Stimulated activated naive CD8-positive, alpha-beta T cell treated with anti-CD3 and anti-CD28 coated beads, Interleukin-15, amount 100 ng/mL, for 72 hours (primary cell): ENCODE results near the gene CUX1.
"Not testable (repeated sequence)": the region's sequence is repeated elsewhere in the genome, so short reads cannot be mapped to it uniquely, and the experiment has no call there.

Source experiments
- ATAC-seq: fragments of 150-1000 bp; cut with Tn5 transposase; 2 replicates; pipeline ENCODE4 v1.10.0; 2021; ENCODE audit warnings: mild to moderate bottlenecking, moderate library complexity
- DNase-seq, 2 donors: peaks; one replicate each; pipeline ENCODE4 v3.0.0; 2021 to 2022
- H3K27ac Mint-ChIP-seq, 2 donors: one replicate each; pipeline ENCODE4 v1.8.0; 2022; ENCODE audit warnings: mild to moderate bottlenecking in 2 of 2, mixed read lengths in 2 of 2, moderate library complexity in 2 of 2
- H3K27me3 Mint-ChIP-seq: one replicate; pipeline ENCODE4 v1.8.0; 2022; ENCODE audit warnings: mixed read lengths
- H3K4me1 Mint-ChIP-seq: one replicate; pipeline ENCODE4 v1.8.0; 2022; ENCODE audit warnings: mild to moderate bottlenecking, mixed read lengths
- H3K4me3 Mint-ChIP-seq, 2 donors: one replicate each; pipeline ENCODE4 v1.8.0; 2022; ENCODE audit warnings: mild to moderate bottlenecking in 2 of 2, mixed read lengths in 2 of 2, moderate library complexity in 1 of 2
- H3K9me3 Mint-ChIP-seq, 2 donors: one replicate each; pipeline ENCODE4 v1.8.0; 2022; ENCODE audit warnings: mixed read lengths in 2 of 2

The CUX1 gene

DNA sequence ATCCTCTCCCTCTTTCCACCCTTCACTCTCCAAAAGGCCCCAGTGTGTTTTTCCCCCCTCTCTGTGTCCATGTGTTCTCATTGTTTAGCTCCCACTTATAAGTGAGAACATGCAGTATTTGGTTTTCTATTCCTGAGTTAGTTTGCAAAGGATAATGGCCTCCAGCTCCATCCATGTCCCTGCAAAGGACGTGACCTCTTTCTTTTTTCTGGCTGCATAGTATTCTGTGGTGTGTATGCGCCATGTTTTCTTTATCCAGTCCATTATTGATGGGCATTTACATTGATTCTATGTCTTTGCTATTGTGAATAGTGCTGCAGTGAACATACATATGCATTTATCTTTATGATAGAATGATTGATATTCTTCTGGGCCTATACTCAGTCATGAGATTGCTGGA lies 31.9 kb downstream of the CUX1 start:
- H3K27me3 Mint-ChIP-seq, H3K9me3 Mint-ChIP-seq, ATAC-seq, H3K27ac Mint-ChIP-seq, DNase-seq, H3K4me3 Mint-ChIP-seq: not testable (repeated sequence)
- H3K4me1 Mint-ChIP-seq: peaks cover 18% of the 10 kb centered on the region

DNA sequence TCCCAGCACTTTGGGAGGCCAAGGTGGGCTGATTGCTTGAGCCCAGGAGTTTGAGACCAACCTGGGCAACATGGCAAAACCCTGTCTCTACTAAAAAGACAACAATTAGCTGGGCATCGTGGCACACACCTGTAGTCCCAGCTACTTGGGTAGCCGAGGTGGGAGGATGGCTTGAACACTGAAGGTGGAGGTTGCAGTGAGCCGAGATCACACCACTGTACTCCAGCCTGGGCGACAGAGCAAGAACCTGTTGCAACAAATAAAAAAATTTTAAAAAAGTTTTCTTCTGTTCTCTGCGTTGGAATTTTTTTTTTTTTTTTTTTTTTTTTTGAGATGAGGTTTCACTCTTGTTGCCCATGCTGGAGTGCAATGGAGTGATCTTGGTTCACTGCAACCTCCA lies 34.9 kb downstream of the CUX1 start:
- ATAC-seq, H3K27me3 Mint-ChIP-seq, H3K9me3 Mint-ChIP-seq, DNase-seq, H3K4me3 Mint-ChIP-seq, H3K27ac Mint-ChIP-seq: not testable (repeated sequence)
- H3K4me1 Mint-ChIP-seq: peaks cover 45% of the 10 kb centered on the region

DNA sequence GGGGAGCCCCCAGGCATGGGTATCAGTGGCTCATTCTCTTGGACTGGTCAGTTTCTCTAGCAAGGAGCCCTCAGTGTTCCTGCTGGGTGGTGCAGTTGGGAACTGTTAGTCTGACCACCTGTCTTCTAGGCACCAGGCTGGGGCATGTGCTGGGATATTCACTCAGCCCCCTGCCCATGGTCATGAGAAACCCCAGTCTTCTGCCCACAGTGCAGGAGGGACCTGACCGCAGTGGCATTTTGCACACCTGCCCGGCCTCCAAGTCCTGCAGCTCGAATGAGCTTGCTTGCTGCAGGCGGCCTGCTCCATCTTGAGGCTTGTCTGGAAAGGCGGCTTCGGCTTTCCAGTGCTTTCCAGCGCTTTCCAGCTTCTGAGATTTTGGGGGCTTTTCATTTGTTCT lies 36.3 kb downstream of the CUX1 start:
- Mint-ChIP-seq H3K4me1 (peaks cover 43% of the 10 kb centered on the region), H3K27me3 (no peaks in the 10 kb centered on the region), H3K4me3 (no peak overlapping the region), H3K27ac (no peak overlapping the region), H3K9me3 (no peaks in the 10 kb centered on the region)
- ATAC-seq: no peak
- no peak for DNase-seq

DNA sequence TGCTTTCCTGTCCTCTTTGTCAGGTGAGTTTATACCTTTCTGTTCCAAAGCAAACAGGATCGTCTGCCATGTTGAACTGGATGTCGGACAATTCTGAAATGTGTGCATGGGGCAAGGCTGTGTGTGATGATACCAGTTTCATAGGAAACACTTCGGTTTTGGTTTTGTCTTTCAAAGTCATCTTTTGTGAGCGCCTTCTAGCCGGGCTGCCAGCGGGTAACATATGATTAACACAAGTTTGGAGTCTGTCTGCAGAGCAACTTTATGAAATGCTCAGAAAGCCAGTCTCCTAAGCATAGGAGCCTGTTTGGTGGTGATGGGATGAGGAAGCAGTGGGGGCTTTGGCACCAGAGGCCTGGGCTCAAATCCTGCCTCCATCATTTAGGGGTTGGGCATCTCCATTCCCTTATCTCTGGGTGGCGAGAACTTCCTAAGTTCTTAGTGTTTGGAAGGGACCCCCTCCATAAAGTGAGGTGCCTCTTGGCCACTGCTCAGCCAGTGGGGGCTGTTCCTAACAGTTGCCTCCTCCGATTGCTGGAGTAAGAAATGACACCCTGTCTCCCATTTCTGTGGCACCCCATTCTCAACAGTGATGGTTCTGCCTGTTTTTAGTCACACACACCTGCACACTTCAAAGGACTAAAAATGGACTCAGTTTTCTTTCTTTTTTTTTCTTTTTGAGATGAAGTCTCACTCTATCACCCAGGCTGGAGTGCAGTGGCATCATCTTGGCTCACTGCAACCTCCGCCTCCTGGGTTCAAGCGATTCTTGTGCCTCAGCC lies 36.8 kb downstream of the CUX1 start:
- H3K27me3 Mint-ChIP-seq: no peaks in the 10 kb centered on the region
- no peak for DNase-seq
- H3K9me3 Mint-ChIP-seq: no peaks in the 10 kb centered on the region
- ATAC-seq: no peak
- peaks cover 43% of the 10 kb centered on the region for H3K4me1 Mint-ChIP-seq
- H3K27ac Mint-ChIP-seq: no peak overlapping the region
- no peak overlapping the region for H3K4me3 Mint-ChIP-seq

DNA sequence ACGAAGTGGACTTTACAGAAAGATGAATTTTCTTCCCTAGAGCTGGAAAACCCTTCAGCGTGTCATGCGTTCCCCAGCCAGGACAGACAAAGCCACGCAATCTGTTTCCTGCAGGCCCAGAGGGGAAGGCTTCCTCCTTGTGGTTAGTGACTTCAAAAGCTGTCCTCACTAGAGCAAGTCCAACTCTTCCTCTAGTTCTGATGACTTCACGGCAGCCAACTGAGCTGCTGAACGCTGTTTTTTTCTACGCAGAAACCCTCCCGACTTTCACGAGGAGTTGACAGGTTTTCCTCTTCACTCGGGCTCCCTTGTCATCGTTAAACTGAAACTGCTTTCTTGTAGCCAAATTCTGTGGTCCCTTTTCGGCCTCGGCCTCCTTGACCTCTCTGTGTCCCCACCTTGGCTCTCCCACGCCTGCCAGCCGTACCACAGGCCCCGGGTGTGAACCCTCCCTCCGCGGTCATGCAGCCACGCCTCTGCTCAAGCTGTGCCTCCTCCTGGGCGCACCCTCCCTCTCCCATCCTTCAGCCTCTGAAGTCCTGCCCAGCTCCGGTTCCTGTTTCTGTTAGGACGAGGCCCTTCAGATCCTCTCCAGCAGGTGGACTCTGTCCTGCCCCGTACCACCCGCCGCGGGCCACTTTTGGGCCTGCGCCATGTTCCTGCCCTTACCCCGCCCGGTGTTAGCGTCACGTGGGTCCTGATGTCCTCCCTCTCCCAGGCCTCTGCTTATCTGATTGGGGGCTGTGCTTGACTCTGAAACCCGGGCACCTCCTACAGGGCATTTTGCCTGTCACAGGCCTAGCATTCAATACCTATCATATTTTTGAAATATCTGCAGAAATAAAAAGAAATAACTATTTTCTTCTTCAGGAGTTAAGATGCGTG lies 39.3 kb downstream of the CUX1 start:
- no peaks in the 10 kb centered on the region for H3K9me3 Mint-ChIP-seq
- peak overlapping the region; percentile 85 to 98 for H3K4me3 Mint-ChIP-seq
- peak; percentile 98 for ATAC-seq
- H3K27ac Mint-ChIP-seq: peak overlapping the region; percentile 98 to 99
- peak; percentile 82 to 89 for DNase-seq
- no peaks in the 10 kb centered on the region for H3K27me3 Mint-ChIP-seq
- peaks cover 40% of the 10 kb centered on the region for H3K4me1 Mint-ChIP-seq

DNA sequence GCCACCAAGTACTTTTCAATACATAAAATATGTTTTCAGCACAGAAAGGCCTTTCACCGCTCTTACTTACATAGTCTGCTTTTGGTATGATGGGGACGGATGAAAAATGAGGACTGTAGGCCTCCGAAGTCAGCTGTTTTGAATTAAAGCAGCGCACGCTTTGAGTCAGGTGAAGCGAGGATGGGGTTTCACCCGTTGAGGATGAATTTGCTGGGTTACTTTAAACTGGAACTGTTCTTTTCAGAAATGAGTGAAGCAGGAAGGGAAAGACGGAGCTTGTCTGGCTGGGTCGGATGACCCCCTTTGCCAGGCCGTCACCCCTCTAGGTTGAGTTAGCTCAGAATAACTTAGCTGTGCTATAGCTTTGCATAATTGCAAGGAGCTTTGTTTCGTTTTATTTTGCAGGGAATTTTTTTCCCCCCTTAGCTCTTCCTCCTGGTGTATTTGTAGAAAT lies 40.0 kb downstream of the CUX1 start:
- Mint-ChIP-seq H3K27ac (peak overlapping the region in 1 of 2 donors; percentile 98), H3K4me3 (peak overlapping the region; percentile 85 to 98), H3K4me1 (peaks cover 38% of the 10 kb centered on the region), H3K27me3 (no peaks in the 10 kb centered on the region), H3K9me3 (no peaks in the 10 kb centered on the region)
- DNase-seq: no peak
- no peak for ATAC-seq

DNA sequence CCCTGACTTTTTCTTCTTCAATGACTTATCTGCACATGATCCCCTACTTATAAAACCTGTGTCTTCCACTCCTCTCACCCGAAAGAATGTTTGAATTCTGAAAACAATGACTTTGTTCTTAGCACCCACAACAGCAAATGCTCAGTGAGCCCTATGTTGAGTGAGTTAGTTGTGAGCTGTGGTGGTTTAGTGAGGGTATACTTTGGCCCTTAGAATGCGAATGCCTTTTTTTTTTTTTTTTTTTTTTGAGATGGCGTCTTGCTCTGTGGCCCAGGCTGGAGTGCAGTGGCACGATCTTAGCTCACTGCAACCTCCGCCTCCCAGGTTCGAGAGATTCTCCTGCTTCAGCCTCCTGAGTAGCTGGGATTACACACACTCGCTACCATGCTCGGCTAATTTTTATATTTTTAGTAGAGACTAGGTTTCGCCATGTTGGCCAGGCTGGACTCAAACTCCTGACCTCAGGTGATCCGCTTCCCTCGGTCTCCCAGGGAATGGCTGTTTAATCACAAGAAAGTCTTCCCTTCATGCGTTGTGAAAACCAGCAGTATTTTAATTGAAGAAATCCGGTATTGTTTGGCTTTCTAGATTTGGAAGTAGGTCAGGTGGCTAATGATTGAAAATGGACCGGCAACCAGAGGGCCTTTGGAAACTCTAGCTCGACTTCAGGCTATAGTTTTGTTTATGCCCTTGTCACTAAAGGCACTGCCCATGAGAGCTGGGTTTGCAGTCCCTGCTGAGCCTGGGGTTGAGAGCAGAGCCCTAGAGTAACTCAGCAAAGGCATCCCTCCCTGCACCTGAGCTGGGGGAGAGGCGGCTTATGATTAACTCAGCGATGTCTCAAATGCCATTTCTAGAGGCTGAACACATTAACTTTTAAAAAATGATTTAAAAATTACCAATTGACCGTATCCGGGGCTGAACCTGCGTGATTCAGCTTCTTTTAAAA lies 41.3 kb downstream of the CUX1 start:
- H3K9me3 Mint-ChIP-seq: no peaks in the 10 kb centered on the region
- H3K27ac Mint-ChIP-seq: no peak overlapping the region
- no peaks in the 10 kb centered on the region for H3K27me3 Mint-ChIP-seq
- H3K4me1 Mint-ChIP-seq: peaks cover 38% of the 10 kb centered on the region
- ATAC-seq (no peak), DNase-seq (no peak)
- H3K4me3 Mint-ChIP-seq: peak overlapping the region in 1 of 2 donors; percentile 1

DNA sequence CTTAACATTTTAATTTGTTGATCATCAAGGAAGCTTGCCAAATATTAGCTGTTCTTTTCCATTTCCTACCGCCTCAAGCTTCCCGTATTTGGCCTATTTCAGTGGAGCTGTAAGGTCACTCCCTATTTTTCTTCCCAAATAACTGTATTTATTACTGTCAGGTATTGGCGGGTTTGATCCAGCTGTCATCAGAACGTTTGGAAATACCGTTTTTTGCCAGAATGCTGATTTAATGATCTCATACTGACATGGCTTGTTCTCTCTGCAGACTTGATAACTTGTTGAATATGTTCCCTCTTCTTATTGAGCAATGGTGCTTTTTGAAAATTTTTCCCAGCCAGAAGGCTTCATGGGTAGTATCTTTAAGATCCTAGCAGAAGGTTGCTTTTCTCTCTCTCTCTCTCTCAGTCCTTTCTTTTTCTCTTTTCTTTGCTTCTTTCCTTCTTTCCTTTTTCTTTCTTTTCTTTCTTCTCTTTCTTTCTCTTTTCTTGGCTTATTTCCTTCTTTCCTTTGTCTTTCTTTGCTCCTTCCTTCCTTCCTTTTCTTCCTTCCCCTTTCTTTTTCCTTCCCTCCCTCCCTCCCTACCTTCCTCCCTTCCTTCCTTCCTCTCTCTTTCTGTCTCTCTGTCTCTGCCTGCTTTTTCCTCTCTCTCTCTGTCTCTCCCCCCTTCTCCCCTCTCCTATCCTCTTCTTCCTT lies 42.1 kb downstream of the CUX1 start:
- Mint-ChIP-seq H3K4me3 (no peak overlapping the region), H3K27me3 (no peaks in the 10 kb centered on the region), H3K9me3 (no peaks in the 10 kb centered on the region), H3K4me1 (peaks cover 29% of the 10 kb centered on the region), H3K27ac (peak overlapping the region in 1 of 2 donors; percentile 14)
- ATAC-seq: no peak
- no peak for DNase-seq

DNA sequence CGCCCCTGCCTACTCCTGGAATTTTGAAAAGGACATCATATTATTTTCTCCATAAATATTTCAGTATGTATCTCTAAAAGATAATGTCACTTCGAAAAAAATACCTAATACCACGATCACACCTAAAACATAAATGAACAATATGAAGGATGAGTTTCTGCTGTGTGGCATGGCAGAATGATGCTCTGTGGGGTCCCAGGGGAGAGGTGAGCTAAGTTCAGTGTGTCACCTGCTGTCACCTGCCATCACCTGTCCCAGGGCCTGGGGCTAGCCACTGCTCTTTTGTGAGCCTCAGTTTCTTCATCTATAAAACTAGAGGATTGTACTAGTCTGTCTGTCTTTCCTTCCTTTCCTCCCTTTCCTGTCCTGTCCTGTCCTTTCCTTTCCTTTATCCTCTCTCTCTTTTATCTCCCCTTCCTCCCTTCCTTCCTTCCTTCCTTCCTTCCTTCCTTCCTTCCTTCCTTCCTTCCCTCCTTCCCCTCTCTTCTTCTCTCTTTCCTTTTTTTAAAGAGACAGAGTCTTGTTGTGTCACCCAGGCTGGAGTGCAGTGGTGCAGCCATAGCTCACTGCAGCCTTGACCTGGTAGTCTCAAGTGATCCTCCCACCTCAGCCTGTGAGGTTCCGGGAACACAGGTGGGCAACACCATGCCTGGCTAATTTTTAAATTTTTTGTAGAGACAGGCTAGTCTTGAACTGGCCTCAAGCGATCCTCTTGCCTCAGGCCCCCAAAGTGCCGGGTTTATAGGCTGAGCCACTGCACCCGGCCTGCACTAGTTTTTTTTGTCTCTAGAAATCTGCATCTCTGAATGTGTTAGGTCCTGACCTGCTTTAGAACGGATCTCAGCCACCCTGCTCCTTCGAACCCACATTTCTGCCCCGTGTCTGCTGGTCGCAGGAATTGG lies 43.1 kb downstream of the CUX1 start:
- Mint-ChIP-seq H3K4me3 (no peak overlapping the region), H3K27ac (peak overlapping the region in 1 of 2 donors; percentile 6), H3K4me1 (peaks cover 26% of the 10 kb centered on the region), H3K27me3 (no peaks in the 10 kb centered on the region), H3K9me3 (no peaks in the 10 kb centered on the region)
- ATAC-seq (no peak), DNase-seq (no peak)

DNA sequence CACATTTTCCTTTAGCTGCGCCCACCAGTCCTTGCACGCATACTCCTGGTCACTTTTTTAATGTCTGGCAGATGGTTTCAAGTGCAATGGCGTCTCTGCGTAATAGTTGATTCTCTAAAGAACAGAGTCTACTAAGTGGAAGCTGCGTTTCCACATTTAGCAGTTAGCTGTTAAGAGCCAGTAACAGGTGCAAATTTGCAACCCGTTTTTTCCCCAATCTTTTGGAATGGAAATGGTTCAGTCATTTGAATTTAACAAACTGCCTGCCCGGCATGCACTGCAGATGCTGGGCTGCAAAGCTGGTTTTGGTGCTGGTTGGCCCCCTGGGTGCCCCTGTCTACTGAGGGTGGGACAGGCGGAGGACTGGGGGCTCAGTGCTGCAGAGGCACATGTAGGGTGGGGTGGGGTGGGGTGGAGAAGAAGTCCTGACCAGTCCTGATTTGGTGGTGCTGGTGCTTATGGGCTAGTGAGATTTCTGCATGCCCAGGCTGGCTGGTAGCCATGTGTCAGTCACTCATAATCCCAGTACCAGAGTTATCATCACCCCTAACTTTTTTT lies 43.9 kb downstream of the CUX1 start:
- Mint-ChIP-seq H3K4me1 (peaks cover 26% of the 10 kb centered on the region), H3K27me3 (no peaks in the 10 kb centered on the region), H3K9me3 (no peaks in the 10 kb centered on the region), H3K27ac (no peak overlapping the region), H3K4me3 (no peak overlapping the region)
- DNase-seq (no peak), ATAC-seq (no peak)

DNA sequence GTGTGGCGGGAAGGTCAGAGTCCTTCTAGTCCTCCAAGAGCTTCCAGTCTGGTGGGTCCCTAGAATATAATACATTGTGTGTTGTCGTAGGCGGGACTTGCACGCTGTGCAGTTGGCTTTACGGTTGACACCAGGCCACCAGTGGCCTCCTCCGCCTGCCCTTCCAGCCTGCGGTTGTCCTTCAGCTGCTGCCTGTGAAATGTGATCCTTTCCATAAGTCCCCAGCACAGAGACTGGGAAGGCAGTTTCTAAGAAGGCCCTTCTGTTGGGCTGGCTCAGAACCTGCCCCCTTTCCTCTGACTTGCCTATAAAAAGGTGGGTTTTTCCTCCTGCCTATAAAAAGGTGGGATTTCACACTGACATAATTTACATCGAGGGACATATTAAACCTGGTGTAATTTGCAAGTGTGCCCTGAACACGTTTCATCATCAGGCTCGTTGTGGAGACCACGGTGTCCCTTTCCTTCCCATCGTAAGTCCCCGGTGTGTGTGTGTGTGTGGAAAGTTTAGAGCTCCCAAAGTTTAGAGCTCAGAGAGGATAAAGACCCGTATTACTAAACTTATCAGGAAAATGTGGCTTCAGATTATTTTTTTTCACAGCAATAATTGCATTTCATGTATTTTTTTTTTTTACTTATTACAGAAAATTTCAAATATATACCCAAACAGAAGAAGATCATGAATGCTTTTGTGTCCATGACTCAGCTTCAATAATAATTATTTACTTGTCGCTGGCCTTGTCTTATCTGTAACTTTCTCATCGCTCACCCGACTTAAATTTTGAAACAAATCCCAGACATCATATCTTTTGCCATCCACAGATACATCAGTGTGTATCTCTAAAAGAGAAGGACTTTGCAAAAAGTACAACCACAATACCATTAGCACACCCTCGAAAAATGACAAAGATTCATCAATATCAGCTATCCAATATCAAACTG lies 45.1 kb downstream of the CUX1 start:
- Mint-ChIP-seq H3K4me1 (peaks cover 21% of the 10 kb centered on the region), H3K27me3 (no peaks in the 10 kb centered on the region), H3K27ac (no peak overlapping the region), H3K4me3 (no peak overlapping the region), H3K9me3 (no peaks in the 10 kb centered on the region)
- DNase-seq: no peak
- no peak for ATAC-seq

DNA sequence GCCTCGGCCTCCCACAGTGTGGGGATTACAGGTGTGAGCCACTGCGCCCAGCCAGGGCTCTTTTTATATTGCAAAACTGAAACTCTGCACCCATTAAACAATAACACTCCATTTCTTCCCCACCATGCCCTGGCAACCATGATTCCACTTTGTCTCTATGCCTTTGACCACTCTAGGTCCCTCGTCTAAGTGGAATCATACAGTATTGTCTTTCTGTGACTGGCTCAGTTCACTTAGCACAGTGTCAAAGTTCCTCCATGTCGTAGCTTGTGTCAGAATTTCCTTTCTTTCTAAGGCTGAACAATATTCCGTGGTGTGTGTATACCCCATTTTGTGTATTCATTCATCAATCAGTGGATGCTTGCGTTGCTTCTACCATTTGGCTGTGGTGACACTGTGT lies 46.2 kb downstream of the CUX1 start:
- no peak for DNase-seq
- Mint-ChIP-seq H3K27me3 (no peaks in the 10 kb centered on the region), H3K4me3 (no peak overlapping the region), H3K9me3 (no peaks in the 10 kb centered on the region), H3K27ac (no peak overlapping the region), H3K4me1 (peaks cover 24% of the 10 kb centered on the region)
- no peak for ATAC-seq

DNA sequence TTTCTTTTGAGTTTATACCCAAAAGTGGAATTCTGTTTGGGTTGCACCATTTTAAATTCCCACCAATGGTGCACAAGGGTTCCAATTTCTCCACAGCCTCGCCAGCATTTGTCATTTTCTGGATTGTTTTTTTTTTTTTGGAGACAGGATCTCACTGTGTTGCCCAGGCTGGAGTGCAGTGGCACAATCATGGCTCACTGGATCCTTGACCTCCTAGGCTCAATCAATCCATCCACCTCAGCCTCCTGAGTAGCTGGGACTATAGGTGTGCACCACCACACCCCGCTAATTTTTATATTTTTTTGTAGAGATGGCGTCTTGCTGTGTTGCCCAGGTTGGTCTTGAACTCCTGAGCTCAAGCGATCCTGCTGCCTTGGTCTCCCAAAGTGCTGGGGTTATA lies 46.6 kb downstream of the CUX1 start:
- no peak for DNase-seq
- Mint-ChIP-seq H3K4me1 (peaks cover 29% of the 10 kb centered on the region), H3K9me3 (no peaks in the 10 kb centered on the region), H3K27ac (no peak overlapping the region), H3K27me3 (no peaks in the 10 kb centered on the region), H3K4me3 (no peak overlapping the region)
- ATAC-seq: no peak
